NCI-H1436 treated with DMSO at 0.1 percent for 48 hours (cell line): Measurements from ENCODE around the gene KCNS1.

Source experiments
- DNase-seq: peaks from one replicate; lab custom pipeline; 2025; lab: John Stamatoyannopoulos, UW

Gene KCNS1

GRCh38 chr20:45109634-45110033, 8.7 kb upstream of the KCNS1 start:
- no peak for DNase-seq

GRCh38 chr20:45105317-45105716, 4.4 kb upstream of the KCNS1 start:
- DNase-seq, result no peak

- no peak for DNase-seq
Observed at GRCh38 chr20:45104786-45105185, 3.9 kb upstream of the KCNS1 start.

- no peak for DNase-seq
Observed at GRCh38 chr20:45103072-45103471, 2.1 kb upstream of the KCNS1 start.

GRCh38 chr20:45101333-45101850, 465 bp upstream of the KCNS1 start:
- no peak for DNase-seq

- no peak for DNase-seq
Observed at GRCh38 chr20:45098103-45098773, 2.7 kb downstream of the KCNS1 start.

GRCh38 chr20:45097485-45098102, 3.3 kb downstream of the KCNS1 start:
- DNase-seq, result no peak

- no peak for DNase-seq
Observed at GRCh38 chr20:45096781-45097180, 4.1 kb downstream of the KCNS1 start.

- no peak for DNase-seq
Observed at GRCh38 chr20:45095805-45096238, 5.1 kb downstream of the KCNS1 start.

GRCh38 chr20:45094864-45095574, 5.9 kb downstream of the KCNS1 start:
- DNase-seq, result no peak

GRCh38 chr20:45094201-45094600, 6.7 kb downstream of the KCNS1 start:
- no peak for DNase-seq

- no peak for DNase-seq
Observed at GRCh38 chr20:45092898-45093297, 8.0 kb downstream of the KCNS1 start.

GRCh38 chr20:45091366-45091765, 9.6 kb downstream of the KCNS1 start:
- no peak for DNase-seq

- no peak for DNase-seq
Observed at GRCh38 chr20:45090481-45090880, 10.4 kb downstream of the KCNS1 start.

- DNase-seq, result no peak
Observed at GRCh38 chr20:45088247-45088646, 12.7 kb downstream of the KCNS1 start.

- DNase-seq, result no peak
Observed at GRCh38 chr20:45087814-45088213, 13.1 kb downstream of the KCNS1 start.

GRCh38 chr20:45087097-45087790, 13.7 kb downstream of the KCNS1 start:
- DNase-seq, result no peak

- no peak for DNase-seq
Observed at GRCh38 chr20:45085867-45086266, 15.1 kb downstream of the KCNS1 start.

GRCh38 chr20:45085289-45085688, 15.6 kb downstream of the KCNS1 start:
- no peak for DNase-seq

- no peak for DNase-seq
Observed at GRCh38 chr20:45083127-45083526, 17.8 kb downstream of the KCNS1 start.

- no peak for DNase-seq
Observed at GRCh38 chr20:45082468-45082867, 18.5 kb downstream of the KCNS1 start.

- DNase-seq, result no peak
Observed at GRCh38 chr20:45080867-45081624, 19.9 kb downstream of the KCNS1 start.
